HG03280 (cell line): ENCODE measurements around the gene KIAA1958.
"Not testable (repeated sequence)": the region's sequence is repeated elsewhere in the genome, so short reads cannot be mapped to it uniquely, and the experiment has no call there.

Experiments used
- ATAC-seq: cut with Tn5 transposase; IDR thresholded peaks from one replicate; pipeline ENCODE4 v1.9.1; 2021; ENCODE audit warnings: mild to moderate bottlenecking, moderate library complexity; ENCODE audit not compliant: unreplicated experiment

The KIAA1958 gene

GRCh38 chr9:112489876-112490666 is 3.4 kb downstream of the KIAA1958 start:
- ATAC-seq: no peak

GRCh38 chr9:112493393-112494137 is 6.9 kb downstream of the KIAA1958 start:
- no peak for ATAC-seq

- no peak for ATAC-seq
Measured at GRCh38 chr9:112494153-112494552, 7.5 kb downstream of the KIAA1958 start.

- no peak for ATAC-seq
Measured at GRCh38 chr9:112495614-112496013, 9.0 kb downstream of the KIAA1958 start.

GRCh38 chr9:112496074-112496722 is 9.6 kb downstream of the KIAA1958 start:
- no peak for ATAC-seq

- ATAC-seq: no peak
Measured at GRCh38 chr9:112500842-112501241, 14.2 kb downstream of the KIAA1958 start.

- ATAC-seq: no peak
Measured at GRCh38 chr9:112501287-112501686, 14.7 kb downstream of the KIAA1958 start.

- no peak for ATAC-seq
Measured at GRCh38 chr9:112502175-112502946, 15.7 kb downstream of the KIAA1958 start.

- no peak for ATAC-seq
Measured at GRCh38 chr9:112503170-112503569, 16.5 kb downstream of the KIAA1958 start.

- ATAC-seq: no peak
Measured at GRCh38 chr9:112505086-112505485, 18.5 kb downstream of the KIAA1958 start.

- ATAC-seq: no peak
Measured at GRCh38 chr9:112505607-112506006, 19.0 kb downstream of the KIAA1958 start.

GRCh38 chr9:112506571-112506970 is 19.9 kb downstream of the KIAA1958 start:
- ATAC-seq: no peak

- no peak for ATAC-seq
Measured at GRCh38 chr9:112507001-112507680, 20.5 kb downstream of the KIAA1958 start.

- ATAC-seq: no peak
Measured at GRCh38 chr9:112508377-112508776, 21.8 kb downstream of the KIAA1958 start.

GRCh38 chr9:112512377-112512776 is 25.8 kb downstream of the KIAA1958 start:
- not testable (repeated sequence) for ATAC-seq

- ATAC-seq: no peak
Measured at GRCh38 chr9:112516769-112517168, 30.1 kb downstream of the KIAA1958 start.

- ATAC-seq: no peak
Measured at GRCh38 chr9:112520069-112520468, 33.4 kb downstream of the KIAA1958 start.

- no peak for ATAC-seq
Measured at GRCh38 chr9:112520656-112521055, 34.0 kb downstream of the KIAA1958 start.

- ATAC-seq: no peak
Measured at GRCh38 chr9:112526973-112527372, 40.3 kb downstream of the KIAA1958 start.

- no peak for ATAC-seq
Measured at GRCh38 chr9:112527959-112528358, 41.3 kb downstream of the KIAA1958 start.
